Osteocyte (in vitro differentiated cells): ENCODE data around the gene FGF22. TPM values are rescaled to one million over a fixed set of nuclear protein-coding genes. Genes with fewer than 3 reads are reported as not detected.

Experiments
- DNase-seq: peaks from one replicate; pipeline ENCODE4 v3.0.0; 2021; ENCODE audit warnings: mixed read lengths; ENCODE audit not compliant: unreplicated experiment; ENCODE audit errors: extremely low spot score
- H3K27ac Mint-ChIP-seq: one replicate; pipeline ENCODE4 v1.8.0; 2021; ENCODE audit warnings: mild to moderate bottlenecking, mixed read lengths; ENCODE audit not compliant: unreplicated experiment
- H3K27me3 Mint-ChIP-seq: one replicate; pipeline ENCODE4 v1.8.0; 2021; ENCODE audit warnings: mixed read lengths; ENCODE audit not compliant: unreplicated experiment
- H3K36me3 Mint-ChIP-seq: one replicate; pipeline ENCODE4 v1.8.0; 2021; ENCODE audit warnings: mixed read lengths; ENCODE audit not compliant: unreplicated experiment
- H3K4me1 Mint-ChIP-seq: one replicate; pipeline ENCODE4 v1.8.0; 2021; ENCODE audit warnings: mixed read lengths; ENCODE audit not compliant: unreplicated experiment
- H3K4me3 Mint-ChIP-seq: one replicate; pipeline ENCODE4 v1.8.0; 2021; ENCODE audit warnings: mild to moderate bottlenecking, moderate library complexity, mixed read lengths; ENCODE audit not compliant: unreplicated experiment
- H3K9me3 Mint-ChIP-seq: one replicate; pipeline ENCODE4 v1.8.0; 2021; ENCODE audit warnings: mixed read lengths; ENCODE audit not compliant: unreplicated experiment
- CTCF ChIP-seq: fragments of 200-600 bp; sonication (generic); IDR thresholded peaks from 2 replicates; pipeline ENCODE4 v1.5.0; 2021; ENCODE audit warnings: antibody characterized with exemption, mild to moderate bottlenecking, moderate library complexity
- total RNA-seq: library from RNA; stranded (reverse); gene quantifications from 2 replicates; pipeline ENCODE4 v1.2.1, GENCODE V29; 2021

Gene FGF22
- total RNA-seq, 1 donor from 2014 or later: 0.81 TPM

GRCh38 chr19:593055-593454 is 46.6 kb upstream of the FGF22 start:
- Mint-ChIP-seq H3K27ac (no peak overlapping the region), H3K4me3 (no peak overlapping the region), H3K4me1 (peaks cover 17% of the 10 kb centered on the region), H3K27me3 (peaks cover 4% of the 10 kb centered on the region), H3K36me3 (no peaks in the 10 kb centered on the region), H3K9me3 (no peaks in the 10 kb centered on the region)
- DNase-seq: no peak
- TF ChIP-seq CTCF: no peak

GRCh38 chr19:593505-593904 is 46.2 kb upstream of the FGF22 start:
- H3K27me3 Mint-ChIP-seq: peaks cover 4% of the 10 kb centered on the region
- no peaks in the 10 kb centered on the region for H3K9me3 Mint-ChIP-seq
- H3K4me3 Mint-ChIP-seq: peak overlapping the region; percentile 14
- DNase-seq: no peak
- peaks cover 12% of the 10 kb centered on the region for H3K4me1 Mint-ChIP-seq
- no peak overlapping the region for H3K27ac Mint-ChIP-seq
- H3K36me3 Mint-ChIP-seq: no peaks in the 10 kb centered on the region
- TF ChIP-seq CTCF: no peak

DNA sequence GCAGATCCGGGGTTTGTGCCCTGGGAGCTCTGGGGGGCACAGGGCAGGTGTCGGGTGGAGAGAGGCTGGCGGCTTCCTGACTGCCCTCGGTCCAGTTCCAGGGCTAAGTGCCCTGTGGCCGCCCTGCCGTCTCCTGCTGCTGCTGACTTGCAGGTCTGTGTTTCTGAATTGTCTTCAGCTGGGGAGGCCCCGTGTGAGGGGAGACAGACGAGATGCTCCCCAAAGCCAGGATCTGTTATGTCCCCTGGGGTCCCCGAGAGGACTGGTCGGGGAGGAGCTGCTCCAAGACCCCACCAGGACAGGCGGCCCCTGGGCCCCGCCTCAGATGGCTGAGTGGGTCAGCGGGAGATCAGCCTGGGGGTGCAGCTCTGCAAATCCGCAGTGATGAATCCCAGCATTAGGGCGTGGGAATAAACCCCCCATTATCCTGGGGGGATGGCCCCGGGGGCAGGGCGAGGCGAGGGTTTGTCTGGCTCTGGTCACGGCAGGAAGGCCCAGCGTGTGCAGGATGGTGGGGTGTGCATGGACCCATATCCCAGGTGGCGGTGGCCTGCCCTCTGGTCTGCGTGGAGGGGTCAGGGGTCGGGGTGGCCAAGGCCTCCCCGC is 45.3 kb upstream of the FGF22 start:
- Mint-ChIP-seq H3K27ac (no peak overlapping the region), H3K27me3 (peaks cover 4% of the 10 kb centered on the region), H3K9me3 (no peaks in the 10 kb centered on the region), H3K4me1 (peaks cover 6% of the 10 kb centered on the region), H3K36me3 (no peaks in the 10 kb centered on the region), H3K4me3 (no peak overlapping the region)
- TF ChIP-seq CTCF: no peak
- no peak for DNase-seq

DNA sequence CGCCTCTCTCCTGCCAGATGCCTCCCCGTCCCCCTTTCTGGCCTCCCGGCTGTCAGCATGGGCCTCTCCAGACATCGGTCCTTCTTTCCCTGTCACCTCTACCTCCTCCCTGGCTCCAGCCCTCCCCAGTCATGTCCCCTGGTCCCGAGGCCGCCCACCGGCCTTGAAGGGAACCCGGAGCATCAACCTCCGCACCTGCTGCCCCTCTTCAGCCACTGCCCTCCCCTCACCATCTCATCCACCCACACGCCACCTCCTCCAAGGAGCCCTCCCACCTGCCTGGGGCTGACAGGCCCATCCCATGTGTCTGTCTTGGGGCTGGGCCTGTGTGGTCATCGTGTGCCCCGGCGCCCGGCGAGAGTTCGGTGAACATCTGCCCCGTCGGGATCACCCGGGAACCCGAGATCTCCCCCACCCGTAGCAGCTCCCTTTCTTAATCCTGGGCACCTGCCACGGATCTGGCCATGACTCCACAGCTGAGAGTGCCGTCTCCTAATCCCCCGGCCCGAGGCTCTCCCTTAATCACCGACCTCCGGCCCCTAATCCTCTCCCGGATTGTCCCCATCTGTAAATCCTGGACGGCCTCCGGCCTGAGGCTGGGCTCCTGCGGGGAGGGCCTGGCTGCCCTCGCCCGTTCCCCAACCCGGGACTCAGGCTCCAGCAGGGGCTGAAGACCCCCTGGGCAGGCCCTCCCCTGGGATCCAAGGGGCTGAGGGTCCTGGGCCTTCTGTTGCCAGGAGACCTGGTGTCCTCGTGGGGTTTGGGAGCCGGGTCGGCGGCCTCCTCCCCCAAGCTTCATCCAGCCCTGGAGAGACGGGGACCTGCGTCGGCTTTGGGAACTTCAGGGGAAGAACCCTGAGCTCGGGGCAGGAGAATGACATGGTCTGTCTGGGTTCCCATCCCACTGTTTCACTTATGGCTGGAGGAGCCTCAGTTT is 44.1 kb upstream of the FGF22 start:
- Mint-ChIP-seq H3K4me3 (no peak overlapping the region), H3K27me3 (peaks cover 4% of the 10 kb centered on the region), H3K27ac (no peak overlapping the region), H3K9me3 (no peaks in the 10 kb centered on the region), H3K36me3 (no peaks in the 10 kb centered on the region), H3K4me1 (peaks cover 5% of the 10 kb centered on the region)
- DNase-seq: no peak
- TF ChIP-seq CTCF: no peak

DNA sequence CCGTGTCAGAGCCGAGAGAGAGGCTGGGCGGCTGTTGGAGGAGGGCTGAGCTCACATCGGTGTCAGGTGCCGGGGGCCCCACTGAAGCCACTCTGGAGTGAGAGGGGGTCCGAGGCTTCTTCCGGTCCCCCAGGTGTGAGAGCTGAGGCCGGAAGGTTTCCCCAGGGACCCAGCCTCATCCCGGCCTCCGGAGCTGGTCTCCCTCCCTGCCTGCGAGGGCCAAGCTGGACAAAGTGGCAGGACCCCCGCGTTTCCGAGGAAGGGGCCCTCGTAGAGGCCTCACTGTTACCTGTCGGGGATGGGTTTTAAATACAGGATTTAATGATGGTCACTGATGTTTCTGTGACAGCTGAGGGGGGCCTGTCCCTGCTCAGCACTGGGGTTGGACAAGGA is 43.4 kb upstream of the FGF22 start:
- H3K36me3 Mint-ChIP-seq: no peaks in the 10 kb centered on the region

More for the DNA sequence above, 43.4 kb upstream of the FGF22 start:
- H3K4me1 Mint-ChIP-seq: peaks cover 3% of the 10 kb centered on the region
- peaks cover 2% of the 10 kb centered on the region for H3K27me3 Mint-ChIP-seq
- no peaks in the 10 kb centered on the region for H3K9me3 Mint-ChIP-seq
- DNase-seq: no peak
- H3K4me3 Mint-ChIP-seq: no peak overlapping the region
- TF ChIP-seq CTCF: no peak
- H3K27ac Mint-ChIP-seq: no peak overlapping the region
